ENCODE measurements around the gene NUP62CL.
"Not testable (repeated sequence)": the region's sequence is repeated elsewhere in the genome, so short reads cannot be mapped to it uniquely, and the experiment has no call there.

Gene NUP62CL

GRCh38 chrX:107207943-107208342, 1.7 kb upstream of the NUP62CL start:
- no peaks in the 10 kb centered on the region for H3K36me3 ChIP-seq (ENCODE audit: control insufficient read depth, insufficient read depth, low read length)
- no peak overlapping the region for H4K8ac ChIP-seq (ENCODE audit: low read depth, low read length)
- H2BK120ac ChIP-seq (ENCODE audit: low read depth, low read length) = no peak overlapping the region
- H3K4ac ChIP-seq (ENCODE audit: low read depth, low read length) = no peak overlapping the region
- no peak overlapping the region for H3K18ac ChIP-seq (ENCODE audit: low read length)
- H2AK5ac ChIP-seq (ENCODE audit: low read length) = no peak overlapping the region
- H3K9ac ChIP-seq (ENCODE audit: low read length) = no peak overlapping the region
- H2BK15ac ChIP-seq (replicated peaks; ENCODE audit: low read depth) = no peak overlapping the region
- DNase-seq = no peak
- no CpG with 5 or more reads among the region's 9 CpGs for WGBS (ENCODE audit: extremely low coverage, insufficient coverage, low lambda C conversion rate)
- no peaks in the 10 kb centered on the region for H3K27me3 ChIP-seq (ENCODE audit: insufficient read depth, low read length, poor library complexity)
- H3K27ac ChIP-seq (ENCODE audit: low read depth, low read length) = no peak overlapping the region
- H3K23ac ChIP-seq (ENCODE audit: low read length) = no peak overlapping the region
- no peak overlapping the region for H3K56ac ChIP-seq (ENCODE audit: low read length)
- no peaks in the 10 kb centered on the region for H3K79me1 ChIP-seq (ENCODE audit: low read length)
- H3K4me1 ChIP-seq (ENCODE audit: control insufficient read depth, low read depth, low read length) = no peaks in the 10 kb centered on the region
- H3K4me2 ChIP-seq (ENCODE audit: low read length) = no peak overlapping the region
- H3K4me3 ChIP-seq (ENCODE audit: low read length) = no peak overlapping the region
- H2BK5ac ChIP-seq (ENCODE audit: low read length) = no peak overlapping the region
- H3K79me2 ChIP-seq (ENCODE audit: control insufficient read depth, insufficient read depth, low read length) = no peaks in the 10 kb centered on the region
- H4K5ac ChIP-seq (ENCODE audit: low read length) = no peak overlapping the region

DNA sequence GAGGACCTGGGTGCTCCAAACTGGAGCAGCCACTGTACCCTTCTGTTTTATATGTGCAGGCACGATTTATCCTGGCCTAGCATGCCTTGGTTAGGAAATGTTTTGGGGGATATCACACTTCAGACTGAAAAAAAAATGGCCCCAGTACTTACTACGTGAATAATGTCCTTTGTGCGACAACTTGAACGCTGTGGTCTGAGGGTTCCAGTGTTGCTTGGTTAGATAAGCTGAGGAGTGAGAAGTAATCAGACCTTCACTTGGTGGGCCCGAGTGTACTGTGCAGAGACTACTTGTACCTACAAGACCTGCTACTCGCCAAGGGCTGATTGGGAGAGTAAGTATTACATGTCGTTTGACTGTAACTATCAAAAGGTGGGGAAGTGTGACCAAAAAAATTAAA, 856 bp upstream of the NUP62CL start:
- Histone ChIP-seq H3K36me3 (ENCODE audit: control insufficient read depth, insufficient read depth, low read length) (no peaks in the 10 kb centered on the region), H3K23ac (ENCODE audit: low read length) (no peak overlapping the region), H2BK5ac (ENCODE audit: low read length) (no peak overlapping the region), H3K4ac (ENCODE audit: low read depth, low read length) (no peak overlapping the region), H3K27me3 (ENCODE audit: insufficient read depth, low read length, poor library complexity) (no peaks in the 10 kb centered on the region), H3K9ac (ENCODE audit: low read length) (no peak overlapping the region), H2BK15ac (replicated peaks; ENCODE audit: low read depth) (no peak overlapping the region), H3K79me2 (ENCODE audit: control insufficient read depth, insufficient read depth, low read length) (no peaks in the 10 kb centered on the region), H4K5ac (ENCODE audit: low read length) (no peak overlapping the region), H3K4me2 (ENCODE audit: low read length) (no peak overlapping the region), H3K4me3 (ENCODE audit: low read length) (no peak overlapping the region), H3K18ac (ENCODE audit: low read length) (no peak overlapping the region), H3K27ac (ENCODE audit: low read depth, low read length) (no peak overlapping the region), H2AK5ac (ENCODE audit: low read length) (no peak overlapping the region), H3K79me1 (ENCODE audit: low read length) (no peaks in the 10 kb centered on the region), H3K56ac (ENCODE audit: low read length) (no peak overlapping the region), H2BK120ac (ENCODE audit: low read depth, low read length) (no peak overlapping the region), H3K4me1 (ENCODE audit: control insufficient read depth, low read depth, low read length) (no peaks in the 10 kb centered on the region), H4K8ac (ENCODE audit: low read depth, low read length) (no peak overlapping the region)
- no peak for DNase-seq
- WGBS (ENCODE audit: extremely low coverage, insufficient coverage, low lambda C conversion rate) = no CpG with 5 or more reads among the region's 7 CpGs

DNA sequence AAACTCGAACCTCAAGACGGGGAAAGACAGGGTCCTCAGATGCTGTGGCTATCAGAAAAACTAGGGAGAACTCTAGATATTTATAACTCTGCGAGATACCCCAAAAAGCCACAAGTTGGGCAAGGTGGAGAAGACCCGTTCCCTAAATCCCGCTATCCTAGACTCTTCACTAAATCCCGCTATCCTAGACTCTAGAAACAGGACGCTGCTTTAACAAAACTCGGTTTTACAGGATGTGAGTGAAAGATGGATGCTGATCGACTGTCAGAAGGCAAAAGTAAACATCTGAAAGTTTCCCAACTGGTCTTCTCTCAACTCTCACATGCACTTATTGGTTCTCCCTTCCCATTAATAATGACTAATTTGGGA, 448 bp upstream of the NUP62CL start:
- H3K79me2 ChIP-seq (ENCODE audit: control insufficient read depth, insufficient read depth, low read length) = no peaks in the 10 kb centered on the region
- H3K36me3 ChIP-seq (ENCODE audit: control insufficient read depth, insufficient read depth, low read length) = no peaks in the 10 kb centered on the region
- no peaks in the 10 kb centered on the region for H3K27me3 ChIP-seq (ENCODE audit: insufficient read depth, low read length, poor library complexity)
- no peak overlapping the region for H3K4ac ChIP-seq (ENCODE audit: low read depth, low read length)
- no peak overlapping the region for H2BK15ac ChIP-seq (replicated peaks; ENCODE audit: low read depth)
- WGBS (ENCODE audit: extremely low coverage, insufficient coverage, low lambda C conversion rate) = no CpG with 5 or more reads among the region's 9 CpGs
- no peak overlapping the region for H3K4me3 ChIP-seq (ENCODE audit: low read length)
- no peak for DNase-seq
- H4K5ac ChIP-seq (ENCODE audit: low read length) = no peak overlapping the region
- H3K23ac ChIP-seq (ENCODE audit: low read length) = no peak overlapping the region
- H3K18ac ChIP-seq (ENCODE audit: low read length) = no peak overlapping the region
- H2BK5ac ChIP-seq (ENCODE audit: low read length) = no peak overlapping the region
- H3K4me2 ChIP-seq (ENCODE audit: low read length) = no peak overlapping the region
- H3K4me1 ChIP-seq (ENCODE audit: control insufficient read depth, low read depth, low read length) = no peaks in the 10 kb centered on the region
- no peaks in the 10 kb centered on the region for H3K79me1 ChIP-seq (ENCODE audit: low read length)
- no peak overlapping the region for H2AK5ac ChIP-seq (ENCODE audit: low read length)
- no peak overlapping the region for H3K9ac ChIP-seq (ENCODE audit: low read length)
- H3K27ac ChIP-seq (ENCODE audit: low read depth, low read length) = no peak overlapping the region
- H2BK120ac ChIP-seq (ENCODE audit: low read depth, low read length) = no peak overlapping the region
- H3K56ac ChIP-seq (ENCODE audit: low read length) = no peak overlapping the region
- H4K8ac ChIP-seq (ENCODE audit: low read depth, low read length) = no peak overlapping the region

GRCh38 chrX:107204068-107204605, 2.1 kb downstream of the NUP62CL start:
- Histone ChIP-seq H3K36me3 (ENCODE audit: control insufficient read depth, insufficient read depth, low read length) (no peaks in the 10 kb centered on the region), H3K4me3 (ENCODE audit: low read length) (no peak overlapping the region), H3K79me1 (ENCODE audit: low read length) (no peaks in the 10 kb centered on the region), H3K23ac (ENCODE audit: low read length) (no peak overlapping the region), H3K18ac (ENCODE audit: low read length) (no peak overlapping the region), H3K56ac (ENCODE audit: low read length) (no peak overlapping the region), H3K4me2 (ENCODE audit: low read length) (no peak overlapping the region), H2BK120ac (ENCODE audit: low read depth, low read length) (no peak overlapping the region), H2AK5ac (ENCODE audit: low read length) (no peak overlapping the region), H3K27me3 (ENCODE audit: insufficient read depth, low read length, poor library complexity) (no peaks in the 10 kb centered on the region), H2BK5ac (ENCODE audit: low read length) (no peak overlapping the region), H4K8ac (ENCODE audit: low read depth, low read length) (no peak overlapping the region), H3K4ac (ENCODE audit: low read depth, low read length) (no peak overlapping the region), H3K9ac (ENCODE audit: low read length) (no peak overlapping the region), H2BK15ac (replicated peaks; ENCODE audit: low read depth) (no peak overlapping the region), H3K27ac (ENCODE audit: low read depth, low read length) (no peak overlapping the region), H3K4me1 (ENCODE audit: control insufficient read depth, low read depth, low read length) (no peaks in the 10 kb centered on the region), H3K79me2 (ENCODE audit: control insufficient read depth, insufficient read depth, low read length) (no peaks in the 10 kb centered on the region), H4K5ac (ENCODE audit: low read length) (no peak overlapping the region)
- WGBS (ENCODE audit: extremely low coverage, insufficient coverage, low lambda C conversion rate) = no CpG with 5 or more reads among the region's 6 CpGs
- DNase-seq = peak; percentile 15

GRCh38 chrX:107199491-107199890, 6.7 kb downstream of the NUP62CL start:
- WGBS (ENCODE audit: extremely low coverage, insufficient coverage, low lambda C conversion rate) = no CpG with 5 or more reads among the region's 3 CpGs
- H2AK5ac ChIP-seq (ENCODE audit: low read length) = no peak overlapping the region
- no peaks in the 10 kb centered on the region for H3K79me2 ChIP-seq (ENCODE audit: control insufficient read depth, insufficient read depth, low read length)
- no peak overlapping the region for H4K8ac ChIP-seq (ENCODE audit: low read depth, low read length)
- no peak overlapping the region for H4K5ac ChIP-seq (ENCODE audit: low read length)
- H3K4ac ChIP-seq (ENCODE audit: low read depth, low read length) = no peak overlapping the region
- H3K56ac ChIP-seq (ENCODE audit: low read length) = no peak overlapping the region
- no peaks in the 10 kb centered on the region for H3K27me3 ChIP-seq (ENCODE audit: insufficient read depth, low read length, poor library complexity)
- H2BK120ac ChIP-seq (ENCODE audit: low read depth, low read length) = no peak overlapping the region
- H3K23ac ChIP-seq (ENCODE audit: low read length) = no peak overlapping the region
- H3K18ac ChIP-seq (ENCODE audit: low read length) = no peak overlapping the region
- no peaks in the 10 kb centered on the region for H3K79me1 ChIP-seq (ENCODE audit: low read length)
- H3K27ac ChIP-seq (ENCODE audit: low read depth, low read length) = no peak overlapping the region
- H3K36me3 ChIP-seq (ENCODE audit: control insufficient read depth, insufficient read depth, low read length) = no peaks in the 10 kb centered on the region
- DNase-seq = no peak
- no peak overlapping the region for H3K9ac ChIP-seq (ENCODE audit: low read length)
- no peak overlapping the region for H3K4me2 ChIP-seq (ENCODE audit: low read length)
- no peak overlapping the region for H3K4me3 ChIP-seq (ENCODE audit: low read length)
- no peak overlapping the region for H2BK15ac ChIP-seq (replicated peaks; ENCODE audit: low read depth)
- no peaks in the 10 kb centered on the region for H3K4me1 ChIP-seq (ENCODE audit: control insufficient read depth, low read depth, low read length)
- no peak overlapping the region for H2BK5ac ChIP-seq (ENCODE audit: low read length)

GRCh38 chrX:107198074-107198473, 8.2 kb downstream of the NUP62CL start:
- H2BK15ac ChIP-seq (replicated peaks; ENCODE audit: low read depth); H3K4ac ChIP-seq (ENCODE audit: low read depth, low read length); H2BK5ac ChIP-seq (ENCODE audit: low read length); H3K23ac ChIP-seq (ENCODE audit: low read length); H3K18ac ChIP-seq (ENCODE audit: low read length); H3K56ac ChIP-seq (ENCODE audit: low read length); H2BK120ac ChIP-seq (ENCODE audit: low read depth, low read length); H2AK5ac ChIP-seq (ENCODE audit: low read length); H3K4me2 ChIP-seq (ENCODE audit: low read length); DNase-seq; H3K36me3 ChIP-seq (ENCODE audit: control insufficient read depth, insufficient read depth, low read length); H3K4me3 ChIP-seq (ENCODE audit: low read length); H3K27me3 ChIP-seq (ENCODE audit: insufficient read depth, low read length, poor library complexity); H3K27ac ChIP-seq (ENCODE audit: low read depth, low read length); H3K79me2 ChIP-seq (ENCODE audit: control insufficient read depth, insufficient read depth, low read length); H3K9ac ChIP-seq (ENCODE audit: low read length); H3K4me1 ChIP-seq (ENCODE audit: control insufficient read depth, low read depth, low read length); H3K79me1 ChIP-seq (ENCODE audit: low read length); H4K5ac ChIP-seq (ENCODE audit: low read length); H4K8ac ChIP-seq (ENCODE audit: low read depth, low read length): not testable (repeated sequence)
- no CpG with 5 or more reads among the region's 6 CpGs for WGBS (ENCODE audit: extremely low coverage, insufficient coverage, low lambda C conversion rate)

Data from mesendoderm (in vitro differentiated cells).